WTC11 (cell line): ENCODE data around the gene UGGT1. TPM values are rescaled to one million over a fixed set of nuclear protein-coding genes. Genes with fewer than 3 reads are reported as not detected.

Experiments
- ATAC-seq: fragments of 200-7000 bp; cut with Tn5 transposase; 2 replicates; pipeline ENCODE4 v1.10.0; 2021; ENCODE audit warnings: mild to moderate bottlenecking, moderate library complexity
- CTCF ChIA-PET: fragments of 300-600 bp; sonication (Branson Sonifier 250); formaldehyde crosslinking; loops from one replicate; lab custom pipeline; 2021; ENCODE audit warnings: antibody characterized with exemption; lab: Charles Lee
- POLR2A ChIA-PET: fragments of 350-600 bp; sonication (Branson Sonifier 250); formaldehyde crosslinking; loops from one replicate; lab custom pipeline; 2021; ENCODE audit warnings: antibody characterized with exemption; lab: Charles Lee
- DNase-seq: peaks from one replicate; pipeline ENCODE4 v3.0.0; 2021; ENCODE audit warnings: low spot score
- H3K27ac Mint-ChIP-seq: 2 replicates; pipeline ENCODE4 v1.8.0; 2021; ENCODE audit warnings: mixed read lengths
- H3K27me3 Mint-ChIP-seq: 2 replicates; pipeline ENCODE4 v1.8.0; 2021; ENCODE audit warnings: low read depth, mild to moderate bottlenecking, moderate library complexity, mixed read lengths
- H3K36me3 Mint-ChIP-seq: 2 replicates; pipeline ENCODE4 v1.8.0; 2021; ENCODE audit warnings: mixed read lengths
- H3K4me1 Mint-ChIP-seq: 2 replicates; pipeline ENCODE4 v1.8.0; 2022; ENCODE audit warnings: mixed read lengths
- H3K4me3 Mint-ChIP-seq: 2 replicates; pipeline ENCODE4 v1.8.0; 2021; ENCODE audit warnings: mild to moderate bottlenecking, moderate library complexity, mixed read lengths
- H3K9me3 Mint-ChIP-seq: 2 replicates; pipeline ENCODE4 v1.8.0; 2021; ENCODE audit warnings: mixed read lengths
- ATF1 ChIP-seq: sonication (generic); formaldehyde crosslinking; IDR thresholded peaks from 2 replicates; pipeline ENCODE4 v1.8.1; 2023; ENCODE audit warnings: mild to moderate bottlenecking, moderate library complexity, missing genetic modification reagents
- CBFB ChIP-seq: sonication (generic); formaldehyde crosslinking; IDR thresholded peaks from 2 replicates; pipeline ENCODE4 v1.8.1; 2022; ENCODE audit warnings: mild to moderate bottlenecking, low read depth, missing genetic modification reagents
- ETV6 ChIP-seq: sonication (generic); formaldehyde crosslinking; IDR thresholded peaks from 2 replicates; pipeline ENCODE4 v1.8.1; 2022; ENCODE audit warnings: mild to moderate bottlenecking, missing genetic modification reagents
- FOXJ3 ChIP-seq: sonication (generic); formaldehyde crosslinking; IDR thresholded peaks from 2 replicates; pipeline ENCODE4 v1.9.0; 2021; ENCODE audit warnings: missing genetic modification reagents, mild to moderate bottlenecking, borderline replicate concordance
- GABPB1 ChIP-seq: sonication (generic); formaldehyde crosslinking; IDR thresholded peaks from 2 replicates; pipeline ENCODE4 v1.8.1; 2023; ENCODE audit warnings: mild to moderate bottlenecking, missing genetic modification reagents
- GTF2I ChIP-seq: fragments of 250-450 bp; sonication (Bioruptor Pico); conservative IDR thresholded peaks from 2 replicates; pipeline ENCODE4 v1.4.0; 2021; ENCODE audit warnings: mild to moderate bottlenecking
- IRF2 ChIP-seq: sonication (generic); formaldehyde crosslinking; IDR thresholded peaks from 2 replicates; pipeline ENCODE4 v1.8.0; 2022; ENCODE audit warnings: low read depth, missing genetic modification reagents, borderline replicate concordance
- KAT7 ChIP-seq: sonication (generic); formaldehyde crosslinking; IDR thresholded peaks from 2 replicates; pipeline ENCODE4 v1.8.1; 2023; ENCODE audit warnings: missing genetic modification reagents, mild to moderate bottlenecking, borderline replicate concordance
- SP1 ChIP-seq: sonication (generic); formaldehyde crosslinking; conservative IDR thresholded peaks from 2 replicates; pipeline ENCODE4 v1.8.1; 2022; ENCODE audit warnings: missing genetic modification reagents
- ZNF317 ChIP-seq: sonication (generic); formaldehyde crosslinking; IDR thresholded peaks from 2 replicates; pipeline ENCODE4 v1.8.1; 2023; ENCODE audit warnings: low read depth, mild to moderate bottlenecking, moderate library complexity, missing genetic modification reagents, borderline replicate concordance
- ZNF416 ChIP-seq: fragments of 250-450 bp; sonication (Bioruptor Pico); IDR thresholded peaks from 2 replicates; pipeline ENCODE4 v1.9.0; 2021; ENCODE audit warnings: mild to moderate bottlenecking, inconsistent platforms
- ZNF423 ChIP-seq: fragments of 250-450 bp; sonication (Bioruptor Pico); IDR thresholded peaks from 2 replicates; pipeline ENCODE4 v2.1.2; 2022; ENCODE audit warnings: mild to moderate bottlenecking, moderate library complexity
- total RNA-seq: library from RNA; stranded (reverse); gene quantifications from 3 replicates; pipeline ENCODE4 v1.2.3, GENCODE V29; 2021
- TF ChIP-seq, protein P1 (sequence below): sonication (generic); formaldehyde crosslinking; IDR thresholded peaks from 2 replicates; pipeline ENCODE4 v1.8.0; 2023; ENCODE audit warnings: missing genetic modification reagents, mild to moderate bottlenecking, borderline replicate concordance
- TF ChIP-seq, protein P2 (sequence below): sonication (generic); formaldehyde crosslinking; IDR thresholded peaks from 2 replicates; pipeline ENCODE4 v1.8.1; 2022; ENCODE audit warnings: missing genetic modification reagents, borderline replicate concordance
- TF ChIP-seq, protein P3 (sequence below): sonication (generic); formaldehyde crosslinking; IDR thresholded peaks from 2 replicates; pipeline ENCODE4 v1.8.1; 2022; ENCODE audit warnings: low read depth, mild to moderate bottlenecking, moderate library complexity, missing genetic modification reagents, borderline replicate concordance
- TF ChIP-seq, protein P4 (sequence below): sonication (generic); formaldehyde crosslinking; IDR thresholded peaks from 2 replicates; pipeline ENCODE4 v1.8.0; 2023; ENCODE audit warnings: missing genetic modification reagents
- TF ChIP-seq, protein P5 (sequence below): sonication (generic); formaldehyde crosslinking; IDR thresholded peaks from 2 replicates; pipeline ENCODE4 v1.8.0; 2022; ENCODE audit warnings: mild to moderate bottlenecking, missing genetic modification reagents
- TF ChIP-seq, protein P6 (sequence below): sonication (generic); formaldehyde crosslinking; IDR thresholded peaks from 2 replicates; pipeline ENCODE4 v1.8.1; 2022; ENCODE audit warnings: mild to moderate bottlenecking, missing genetic modification reagents, moderate library complexity, borderline replicate concordance
- TF ChIP-seq, protein P7 (sequence below): sonication (generic); formaldehyde crosslinking; IDR thresholded peaks from 2 replicates; pipeline ENCODE4 v1.8.1; 2023; ENCODE audit warnings: mild to moderate bottlenecking, missing genetic modification reagents, moderate library complexity
- TF ChIP-seq, protein P8 (sequence below): sonication (generic); formaldehyde crosslinking; IDR thresholded peaks from 2 replicates; pipeline ENCODE4 v1.8.1; 2023; ENCODE audit warnings: mild to moderate bottlenecking, missing genetic modification reagents, moderate library complexity
- TF ChIP-seq, protein P9 (sequence below): fragments of 250-450 bp; sonication (Bioruptor Pico); conservative IDR thresholded peaks from 2 replicates; pipeline ENCODE4 v1.9.0; 2021; ENCODE audit warnings: mild to moderate bottlenecking

The UGGT1 gene
- total RNA-seq, 1 experiment from 2014 or later, result 57.9 TPM

DNA sequence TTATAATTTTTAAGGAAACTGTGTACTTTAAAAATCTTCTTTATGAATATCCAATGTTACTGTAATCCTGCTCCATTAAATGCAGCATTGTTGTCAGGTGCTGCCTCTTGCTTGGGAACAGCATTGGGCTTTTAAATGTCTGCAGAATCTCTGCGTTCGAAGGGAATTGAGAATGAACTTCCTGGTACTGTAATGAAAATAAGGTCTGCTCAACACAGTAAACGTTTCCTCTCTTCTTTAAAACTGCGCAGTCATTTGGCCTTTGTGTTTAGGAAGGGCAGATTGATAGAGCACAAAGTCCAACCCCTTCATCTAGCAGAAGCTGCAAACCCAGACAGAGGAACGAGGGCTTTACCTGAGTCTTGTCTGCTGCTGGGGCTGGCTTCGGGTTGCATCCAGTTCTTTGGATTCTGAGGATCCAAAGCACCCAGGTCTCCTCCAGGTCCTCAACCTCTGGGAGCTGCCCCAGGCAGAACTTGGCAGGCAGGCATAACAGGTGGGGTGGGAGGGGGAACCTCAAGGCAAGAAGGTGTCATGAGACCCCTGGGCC is 104.5 kb downstream of the UGGT1 start:
- no peak for DNase-seq
- H3K9me3 Mint-ChIP-seq, result no peaks in the 10 kb centered on the region
- no peak overlapping the region for H3K4me3 Mint-ChIP-seq
- H3K36me3 Mint-ChIP-seq, result peaks cover 13% of the 10 kb centered on the region
- ChIA-PET POLR2A (no interaction called here), CTCF (interaction anchor here (0.8 to 1.3 kb wide), 3 partner anchors 19 to 132 kb away, joined by 3 to 5 read pairs (median 3); no protein-coding TSS in a partner anchor)
- H3K4me1 Mint-ChIP-seq, result peaks cover 10% of the 10 kb centered on the region
- no peak overlapping the region for H3K27ac Mint-ChIP-seq
- TF ChIP-seq, protein P1, sequence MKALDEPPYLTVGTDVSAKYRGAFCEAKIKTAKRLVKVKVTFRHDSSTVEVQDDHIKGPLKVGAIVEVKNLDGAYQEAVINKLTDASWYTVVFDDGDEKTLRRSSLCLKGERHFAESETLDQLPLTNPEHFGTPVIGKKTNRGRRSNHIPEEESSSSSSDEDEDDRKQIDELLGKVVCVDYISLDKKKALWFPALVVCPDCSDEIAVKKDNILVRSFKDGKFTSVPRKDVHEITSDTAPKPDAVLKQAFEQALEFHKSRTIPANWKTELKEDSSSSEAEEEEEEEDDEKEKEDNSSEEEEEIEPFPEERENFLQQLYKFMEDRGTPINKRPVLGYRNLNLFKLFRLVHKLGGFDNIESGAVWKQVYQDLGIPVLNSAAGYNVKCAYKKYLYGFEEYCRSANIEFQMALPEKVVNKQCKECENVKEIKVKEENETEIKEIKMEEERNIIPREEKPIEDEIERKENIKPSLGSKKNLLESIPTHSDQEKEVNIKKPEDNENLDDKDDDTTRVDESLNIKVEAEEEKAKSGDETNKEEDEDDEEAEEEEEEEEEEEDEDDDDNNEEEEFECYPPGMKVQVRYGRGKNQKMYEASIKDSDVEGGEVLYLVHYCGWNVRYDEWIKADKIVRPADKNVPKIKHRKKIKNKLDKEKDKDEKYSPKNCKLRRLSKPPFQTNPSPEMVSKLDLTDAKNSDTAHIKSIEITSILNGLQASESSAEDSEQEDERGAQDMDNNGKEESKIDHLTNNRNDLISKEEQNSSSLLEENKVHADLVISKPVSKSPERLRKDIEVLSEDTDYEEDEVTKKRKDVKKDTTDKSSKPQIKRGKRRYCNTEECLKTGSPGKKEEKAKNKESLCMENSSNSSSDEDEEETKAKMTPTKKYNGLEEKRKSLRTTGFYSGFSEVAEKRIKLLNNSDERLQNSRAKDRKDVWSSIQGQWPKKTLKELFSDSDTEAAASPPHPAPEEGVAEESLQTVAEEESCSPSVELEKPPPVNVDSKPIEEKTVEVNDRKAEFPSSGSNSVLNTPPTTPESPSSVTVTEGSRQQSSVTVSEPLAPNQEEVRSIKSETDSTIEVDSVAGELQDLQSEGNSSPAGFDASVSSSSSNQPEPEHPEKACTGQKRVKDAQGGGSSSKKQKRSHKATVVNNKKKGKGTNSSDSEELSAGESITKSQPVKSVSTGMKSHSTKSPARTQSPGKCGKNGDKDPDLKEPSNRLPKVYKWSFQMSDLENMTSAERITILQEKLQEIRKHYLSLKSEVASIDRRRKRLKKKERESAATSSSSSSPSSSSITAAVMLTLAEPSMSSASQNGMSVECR (CRISPR knock-in tag), result no peak
- TF ChIP-seq, protein P2, sequence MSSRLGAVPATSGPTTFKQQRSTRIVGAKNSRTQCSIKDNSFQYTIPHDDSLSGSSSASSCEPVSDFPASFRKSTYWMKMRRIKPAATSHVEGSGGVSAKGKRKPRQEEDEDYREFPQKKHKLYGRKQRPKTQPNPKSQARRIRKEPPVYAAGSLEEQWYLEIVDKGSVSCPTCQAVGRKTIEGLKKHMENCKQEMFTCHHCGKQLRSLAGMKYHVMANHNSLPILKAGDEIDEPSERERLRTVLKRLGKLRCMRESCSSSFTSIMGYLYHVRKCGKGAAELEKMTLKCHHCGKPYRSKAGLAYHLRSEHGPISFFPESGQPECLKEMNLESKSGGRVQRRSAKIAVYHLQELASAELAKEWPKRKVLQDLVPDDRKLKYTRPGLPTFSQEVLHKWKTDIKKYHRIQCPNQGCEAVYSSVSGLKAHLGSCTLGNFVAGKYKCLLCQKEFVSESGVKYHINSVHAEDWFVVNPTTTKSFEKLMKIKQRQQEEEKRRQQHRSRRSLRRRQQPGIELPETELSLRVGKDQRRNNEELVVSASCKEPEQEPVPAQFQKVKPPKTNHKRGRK (CRISPR knock-in tag), result no peak
- no peak for TF ChIP-seq FOXJ3 (CRISPR knock-in tag)
- TF ChIP-seq GABPB1 (CRISPR knock-in tag), result peak; percentile 62; the same call in 1 of the 2 replicates
- no peaks in the 10 kb centered on the region for H3K27me3 Mint-ChIP-seq
- ATAC-seq, result no peak; the same call in 1 of the 2 replicates

DNA sequence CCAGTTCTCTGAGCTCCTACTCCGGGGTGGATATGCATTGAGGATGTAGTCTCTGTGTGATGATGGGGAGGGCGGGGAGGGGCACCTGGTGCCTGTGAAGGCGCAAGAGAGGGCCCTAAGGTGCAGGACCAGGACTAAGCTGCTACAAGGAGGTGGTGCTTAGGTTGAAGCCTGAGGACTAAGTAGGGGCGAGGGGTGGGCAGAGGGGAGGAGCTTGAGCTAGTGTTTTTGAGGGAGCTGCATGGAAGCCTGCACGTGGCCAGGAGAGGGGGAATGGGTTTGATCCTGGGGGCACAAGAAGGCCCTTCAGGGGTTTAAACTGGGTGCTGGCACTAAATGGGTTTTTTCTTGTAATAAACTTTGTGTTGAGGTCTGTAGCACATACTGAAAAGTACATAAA is 105.0 kb downstream of the UGGT1 start:
- CTCF ChIA-PET, result interaction anchor here (0.5 to 1.3 kb wide), 5 partner anchors 17 to 133 kb away, joined by 3 to 5 read pairs (median 3); no protein-coding TSS in a partner anchor
- DNase-seq (no peak), ATAC-seq (peak; percentile 88)
- Mint-ChIP-seq H3K27ac (no peak overlapping the region), H3K4me3 (no peak overlapping the region), H3K4me1 (peaks cover 10% of the 10 kb centered on the region), H3K27me3 (no peaks in the 10 kb centered on the region), H3K36me3 (peaks cover 8% of the 10 kb centered on the region), H3K9me3 (no peaks in the 10 kb centered on the region)
- POLR2A ChIA-PET, result no interaction called here
- no peak for TF ChIP-seq CBFB (CRISPR knock-in tag)
- TF ChIP-seq GTF2I, result no peak
- no peak for TF ChIP-seq ATF1 (CRISPR knock-in tag)
- TF ChIP-seq, protein P3, sequence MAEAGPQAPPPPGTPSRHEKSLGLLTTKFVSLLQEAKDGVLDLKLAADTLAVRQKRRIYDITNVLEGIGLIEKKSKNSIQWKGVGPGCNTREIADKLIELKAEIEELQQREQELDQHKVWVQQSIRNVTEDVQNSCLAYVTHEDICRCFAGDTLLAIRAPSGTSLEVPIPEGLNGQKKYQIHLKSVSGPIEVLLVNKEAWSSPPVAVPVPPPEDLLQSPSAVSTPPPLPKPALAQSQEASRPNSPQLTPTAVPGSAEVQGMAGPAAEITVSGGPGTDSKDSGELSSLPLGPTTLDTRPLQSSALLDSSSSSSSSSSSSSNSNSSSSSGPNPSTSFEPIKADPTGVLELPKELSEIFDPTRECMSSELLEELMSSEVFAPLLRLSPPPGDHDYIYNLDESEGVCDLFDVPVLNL (CRISPR knock-in tag), result no peak
- TF ChIP-seq, protein P4, sequence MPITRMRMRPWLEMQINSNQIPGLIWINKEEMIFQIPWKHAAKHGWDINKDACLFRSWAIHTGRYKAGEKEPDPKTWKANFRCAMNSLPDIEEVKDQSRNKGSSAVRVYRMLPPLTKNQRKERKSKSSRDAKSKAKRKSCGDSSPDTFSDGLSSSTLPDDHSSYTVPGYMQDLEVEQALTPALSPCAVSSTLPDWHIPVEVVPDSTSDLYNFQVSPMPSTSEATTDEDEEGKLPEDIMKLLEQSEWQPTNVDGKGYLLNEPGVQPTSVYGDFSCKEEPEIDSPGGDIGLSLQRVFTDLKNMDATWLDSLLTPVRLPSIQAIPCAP (CRISPR knock-in tag), result no peak
- TF ChIP-seq ETV6, result no peak
- no peak for TF ChIP-seq ZNF416 (CRISPR knock-in tag)
- no peak for TF ChIP-seq ZNF423
- TF ChIP-seq, protein P5, sequence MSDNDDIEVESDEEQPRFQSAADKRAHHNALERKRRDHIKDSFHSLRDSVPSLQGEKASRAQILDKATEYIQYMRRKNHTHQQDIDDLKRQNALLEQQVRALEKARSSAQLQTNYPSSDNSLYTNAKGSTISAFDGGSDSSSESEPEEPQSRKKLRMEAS (CRISPR knock-in tag), result no peak
- no peak for TF ChIP-seq ZNF317 (CRISPR knock-in tag)
- TF ChIP-seq, protein P6, sequence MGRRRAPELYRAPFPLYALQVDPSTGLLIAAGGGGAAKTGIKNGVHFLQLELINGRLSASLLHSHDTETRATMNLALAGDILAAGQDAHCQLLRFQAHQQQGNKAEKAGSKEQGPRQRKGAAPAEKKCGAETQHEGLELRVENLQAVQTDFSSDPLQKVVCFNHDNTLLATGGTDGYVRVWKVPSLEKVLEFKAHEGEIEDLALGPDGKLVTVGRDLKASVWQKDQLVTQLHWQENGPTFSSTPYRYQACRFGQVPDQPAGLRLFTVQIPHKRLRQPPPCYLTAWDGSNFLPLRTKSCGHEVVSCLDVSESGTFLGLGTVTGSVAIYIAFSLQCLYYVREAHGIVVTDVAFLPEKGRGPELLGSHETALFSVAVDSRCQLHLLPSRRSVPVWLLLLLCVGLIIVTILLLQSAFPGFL, result no peak
- TF ChIP-seq IRF2 (CRISPR knock-in tag), result no peak
- TF ChIP-seq, protein P7, sequence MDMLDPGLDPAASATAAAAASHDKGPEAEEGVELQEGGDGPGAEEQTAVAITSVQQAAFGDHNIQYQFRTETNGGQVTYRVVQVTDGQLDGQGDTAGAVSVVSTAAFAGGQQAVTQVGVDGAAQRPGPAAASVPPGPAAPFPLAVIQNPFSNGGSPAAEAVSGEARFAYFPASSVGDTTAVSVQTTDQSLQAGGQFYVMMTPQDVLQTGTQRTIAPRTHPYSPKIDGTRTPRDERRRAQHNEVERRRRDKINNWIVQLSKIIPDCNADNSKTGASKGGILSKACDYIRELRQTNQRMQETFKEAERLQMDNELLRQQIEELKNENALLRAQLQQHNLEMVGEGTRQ, result no peak
- no peak for TF ChIP-seq SP1 (CRISPR knock-in tag)
- TF ChIP-seq, protein P8, sequence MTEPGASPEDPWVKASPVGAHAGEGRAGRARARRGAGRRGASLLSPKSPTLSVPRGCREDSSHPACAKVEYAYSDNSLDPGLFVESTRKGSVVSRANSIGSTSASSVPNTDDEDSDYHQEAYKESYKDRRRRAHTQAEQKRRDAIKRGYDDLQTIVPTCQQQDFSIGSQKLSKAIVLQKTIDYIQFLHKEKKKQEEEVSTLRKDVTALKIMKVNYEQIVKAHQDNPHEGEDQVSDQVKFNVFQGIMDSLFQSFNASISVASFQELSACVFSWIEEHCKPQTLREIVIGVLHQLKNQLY (CRISPR knock-in tag), result no peak
- TF ChIP-seq KAT7 (CRISPR knock-in tag), result no peak
- TF ChIP-seq, protein P9, sequence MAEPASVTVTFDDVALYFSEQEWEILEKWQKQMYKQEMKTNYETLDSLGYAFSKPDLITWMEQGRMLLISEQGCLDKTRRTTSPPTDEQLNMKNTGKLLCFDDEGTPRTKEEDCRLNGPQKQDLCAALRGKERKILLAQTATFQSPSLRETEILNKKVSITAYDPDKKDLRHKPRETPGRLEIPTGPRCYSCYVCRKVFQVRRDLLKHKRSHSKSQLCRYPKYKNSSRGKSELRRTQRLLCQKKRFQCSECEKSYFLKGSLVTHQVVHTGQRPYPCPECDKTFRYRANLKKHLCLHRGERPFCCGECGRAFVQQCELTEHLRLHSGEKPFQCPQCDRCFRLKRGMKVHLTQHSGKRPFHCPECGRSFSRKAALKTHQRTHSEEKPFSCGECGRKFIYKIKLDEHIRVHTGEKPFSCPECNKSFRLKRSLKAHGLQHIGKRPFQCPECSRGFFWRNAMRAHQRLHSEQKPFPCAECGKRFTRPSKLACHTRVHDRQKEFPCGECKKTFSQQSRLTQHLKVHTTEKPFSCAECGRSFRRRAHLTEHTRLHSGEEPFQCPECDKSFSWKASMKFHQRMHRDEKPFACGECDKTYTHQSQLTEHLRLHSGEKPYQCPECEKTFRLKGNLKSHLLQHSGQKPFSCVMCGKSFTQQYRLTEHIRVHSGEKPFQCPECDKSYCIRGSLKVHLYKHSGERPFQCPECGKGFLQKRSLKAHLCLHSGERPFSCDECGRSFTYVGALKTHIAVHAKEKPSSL, result no peak
